ENCODE results near the gene CALR.
"Not testable (repeated sequence)": the region's sequence is repeated elsewhere in the genome, so short reads cannot be mapped to it uniquely, and the experiment has no call there.

CALR gene

GRCh38 chr19:12953799-12954611, 15.6 kb downstream of the CALR start:
- DNase-seq, result no peak

GRCh38 chr19:12954612-12954962, 16.2 kb downstream of the CALR start:
- no peak for DNase-seq

- DNase-seq, result not testable (repeated sequence)
Observed at GRCh38 chr19:12955575-12955974, 17.2 kb downstream of the CALR start.

GRCh38 chr19:12955996-12956395, 17.6 kb downstream of the CALR start:
- no peak for DNase-seq

- peak; percentile 80 for DNase-seq
Observed at GRCh38 chr19:12956446-12957388, 18.3 kb downstream of the CALR start, which contains the start of gene GADD45GIP1. GADD45GIP1 (minus strand) TSS chr19:12957223; CDS start chr19:12957212, 11 bp downstream.

- not testable (repeated sequence) for DNase-seq
Observed at GRCh38 chr19:12957389-12957952, 19.1 kb downstream of the CALR start.

GRCh38 chr19:12959481-12959880, 21.1 kb downstream of the CALR start:
- no peak for DNase-seq

GRCh38 chr19:12965017-12965811, 26.8 kb downstream of the CALR start:
- DNase-seq, result peak; percentile 76

- no peak for DNase-seq
Observed at GRCh38 chr19:12965812-12966135, 27.4 kb downstream of the CALR start.

- DNase-seq, result no peak
Observed at GRCh38 chr19:12967907-12968306, 29.5 kb downstream of the CALR start.

- no peak for DNase-seq
Observed at GRCh38 chr19:12969292-12969988, 31.0 kb downstream of the CALR start, which contains the start of gene DAND5. DAND5 (plus strand) TSS chr19:12969576; CDS start chr19:12969661, 85 bp downstream.

- DNase-seq, result no peak
Observed at GRCh38 chr19:12970070-12970820, 31.8 kb downstream of the CALR start.

- DNase-seq, result no peak
Observed at GRCh38 chr19:12973236-12973635, 34.8 kb downstream of the CALR start.

GRCh38 chr19:12974301-12975220, 36.2 kb downstream of the CALR start:
- no peak for DNase-seq

- DNase-seq, result no peak
Observed at GRCh38 chr19:12975221-12975741, 36.9 kb downstream of the CALR start.

- not testable (repeated sequence) for DNase-seq
Observed at GRCh38 chr19:12976109-12976508, 37.7 kb downstream of the CALR start.

- no peak for DNase-seq
Observed at GRCh38 chr19:12979974-12980373, 41.6 kb downstream of the CALR start.

- DNase-seq, result no peak
Observed at GRCh38 chr19:12982648-12983047, 44.2 kb downstream of the CALR start.

- no peak for DNase-seq
Observed at GRCh38 chr19:12983091-12983490, 44.7 kb downstream of the CALR start.
